Endothelial cell of umbilical vein (primary cell): ENCODE measurements around the gene PCDHGC3.

Source experiments
- EZH2 ChIP-seq: IDR thresholded peaks from 2 replicates; pipeline ENCODE4 v1.6.1; 2012; ENCODE audit warnings: borderline replicate concordance, low read depth, mild to moderate bottlenecking, moderate library complexity, low read length, inconsistent platforms; ENCODE audit not compliant: severe bottlenecking
- GATA2 ChIP-seq: IDR thresholded peaks from 2 replicates; pipeline ENCODE4 v1.7.0; 2011; ENCODE audit warnings: low read depth, mild to moderate bottlenecking, moderate library complexity, mixed read lengths, low read length; ENCODE audit not compliant: insufficient read length, insufficient read depth
- JUN ChIP-seq: IDR thresholded peaks from 2 replicates; pipeline ENCODE4 v1.6.1; 2011; ENCODE audit warnings: borderline replicate concordance, low read depth; ENCODE audit not compliant: insufficient read length, insufficient read depth
- MYC ChIP-seq: IDR thresholded peaks from one replicate; pipeline ENCODE4 v1.6.1; 2011; ENCODE audit warnings: mild to moderate bottlenecking, low read depth, low read length
- POLR2A ChIP-seq: IDR thresholded peaks from 2 replicates; pipeline ENCODE4 v1.6.1; 2012; ENCODE audit warnings: low read depth, mild to moderate bottlenecking, control low read depth, low read length
- POLR2AphosphoS5 ChIP-seq: IDR thresholded peaks from 2 replicates; pipeline ENCODE4 v1.6.1; 2012; ENCODE audit warnings: low read depth, mild to moderate bottlenecking, control low read depth, low read length, moderate library complexity; ENCODE audit not compliant: insufficient read depth
- TF ChIP-seq, protein P1 (sequence below), 2 donors: IDR thresholded peaks; 1 replicate in 1 of 2; 2 replicates in 1 of 2; pipeline ENCODE4 v1.5.1; 2011; ENCODE audit warnings: low read length in 2 of 2, mild to moderate bottlenecking in 2 of 2, moderate library complexity in 2 of 2, control low read depth in 1 of 2, inconsistent platforms in 1 of 2, low read depth in 1 of 2; ENCODE audit not compliant: insufficient read depth in 1 of 2; ENCODE audit errors: extremely low read depth in 1 of 2
- TF ChIP-seq, protein P2 (sequence below): IDR thresholded peaks from 2 replicates; pipeline ENCODE4 v1.6.1; 2011; ENCODE audit not compliant: insufficient read depth, insufficient read length

DNA sequence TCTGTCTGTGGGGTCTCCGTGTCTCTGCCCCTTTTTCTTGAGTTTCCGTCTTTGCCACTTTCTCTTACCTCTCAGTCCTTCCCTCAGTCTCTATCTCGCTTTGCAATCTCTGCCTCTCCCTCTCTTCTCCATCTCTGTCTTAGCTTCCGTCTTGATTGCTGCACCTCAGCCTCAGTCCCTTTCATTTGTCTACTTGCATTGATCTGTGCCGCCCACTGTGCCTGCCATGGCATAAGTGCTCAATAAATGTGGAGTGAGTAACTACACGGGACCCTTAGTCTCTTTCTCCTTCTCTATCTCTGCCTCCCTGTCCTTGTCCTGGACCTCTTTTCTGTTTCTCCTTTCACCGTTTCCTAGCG lies 19.7 kb downstream of the PCDHGC3 start:
- TF ChIP-seq, protein P1, sequence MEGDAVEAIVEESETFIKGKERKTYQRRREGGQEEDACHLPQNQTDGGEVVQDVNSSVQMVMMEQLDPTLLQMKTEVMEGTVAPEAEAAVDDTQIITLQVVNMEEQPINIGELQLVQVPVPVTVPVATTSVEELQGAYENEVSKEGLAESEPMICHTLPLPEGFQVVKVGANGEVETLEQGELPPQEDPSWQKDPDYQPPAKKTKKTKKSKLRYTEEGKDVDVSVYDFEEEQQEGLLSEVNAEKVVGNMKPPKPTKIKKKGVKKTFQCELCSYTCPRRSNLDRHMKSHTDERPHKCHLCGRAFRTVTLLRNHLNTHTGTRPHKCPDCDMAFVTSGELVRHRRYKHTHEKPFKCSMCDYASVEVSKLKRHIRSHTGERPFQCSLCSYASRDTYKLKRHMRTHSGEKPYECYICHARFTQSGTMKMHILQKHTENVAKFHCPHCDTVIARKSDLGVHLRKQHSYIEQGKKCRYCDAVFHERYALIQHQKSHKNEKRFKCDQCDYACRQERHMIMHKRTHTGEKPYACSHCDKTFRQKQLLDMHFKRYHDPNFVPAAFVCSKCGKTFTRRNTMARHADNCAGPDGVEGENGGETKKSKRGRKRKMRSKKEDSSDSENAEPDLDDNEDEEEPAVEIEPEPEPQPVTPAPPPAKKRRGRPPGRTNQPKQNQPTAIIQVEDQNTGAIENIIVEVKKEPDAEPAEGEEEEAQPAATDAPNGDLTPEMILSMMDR (IDR thresholded peaks at IDR 0.05; ENCODE audit: extremely low read depth in 1 of 2, insufficient read depth in 1 of 2, low read depth in 1 of 2, low read length in 2 of 2), result no peak
- TF ChIP-seq POLR2A, result no peak
- TF ChIP-seq, protein P2, sequence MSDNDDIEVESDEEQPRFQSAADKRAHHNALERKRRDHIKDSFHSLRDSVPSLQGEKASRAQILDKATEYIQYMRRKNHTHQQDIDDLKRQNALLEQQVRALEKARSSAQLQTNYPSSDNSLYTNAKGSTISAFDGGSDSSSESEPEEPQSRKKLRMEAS, result no peak
- no peak for TF ChIP-seq EZH2
- no peak for TF ChIP-seq GATA2
- TF ChIP-seq POLR2AphosphoS5, result no peak
- no peak for TF ChIP-seq MYC
- no peak for TF ChIP-seq JUN
